WTC11 (cell line): ENCODE results near the gene TF. TPM values are rescaled to one million over a fixed set of nuclear protein-coding genes. Genes with fewer than 3 reads are reported as not detected.

Experiments used
- ATAC-seq: fragments of 200-7000 bp; cut with Tn5 transposase; 2 replicates; pipeline ENCODE4 v1.10.0; 2021; ENCODE audit warnings: mild to moderate bottlenecking, moderate library complexity
- CTCF ChIA-PET: fragments of 300-600 bp; sonication (Branson Sonifier 250); formaldehyde crosslinking; loops from one replicate; lab custom pipeline; 2021; ENCODE audit warnings: antibody characterized with exemption; lab: Charles Lee
- POLR2A ChIA-PET: fragments of 350-600 bp; sonication (Branson Sonifier 250); formaldehyde crosslinking; loops from one replicate; lab custom pipeline; 2021; ENCODE audit warnings: antibody characterized with exemption; lab: Charles Lee
- DNase-seq: peaks from one replicate; pipeline ENCODE4 v3.0.0; 2021; ENCODE audit warnings: low spot score
- H3K27ac Mint-ChIP-seq: 2 replicates; pipeline ENCODE4 v1.8.0; 2021; ENCODE audit warnings: mixed read lengths
- H3K27me3 Mint-ChIP-seq: 2 replicates; pipeline ENCODE4 v1.8.0; 2021; ENCODE audit warnings: low read depth, mild to moderate bottlenecking, moderate library complexity, mixed read lengths
- H3K36me3 Mint-ChIP-seq: 2 replicates; pipeline ENCODE4 v1.8.0; 2021; ENCODE audit warnings: mixed read lengths
- H3K4me1 Mint-ChIP-seq: 2 replicates; pipeline ENCODE4 v1.8.0; 2022; ENCODE audit warnings: mixed read lengths
- H3K4me3 Mint-ChIP-seq: 2 replicates; pipeline ENCODE4 v1.8.0; 2021; ENCODE audit warnings: mild to moderate bottlenecking, moderate library complexity, mixed read lengths
- H3K9me3 Mint-ChIP-seq: 2 replicates; pipeline ENCODE4 v1.8.0; 2021; ENCODE audit warnings: mixed read lengths
- AFF4 ChIP-seq: sonication (generic); formaldehyde crosslinking; IDR thresholded peaks from 2 replicates; pipeline ENCODE4 v1.8.1; 2023; ENCODE audit warnings: mild to moderate bottlenecking, missing genetic modification reagents, borderline replicate concordance
- AR ChIP-seq: fragments of 250-450 bp; sonication (Bioruptor Pico); IDR thresholded peaks from 2 replicates; pipeline ENCODE4 v1.9.0; 2021; ENCODE audit warnings: mild to moderate bottlenecking
- ARID4B ChIP-seq: sonication (generic); formaldehyde crosslinking; IDR thresholded peaks from 2 replicates; pipeline ENCODE4 v1.8.0; 2023; ENCODE audit warnings: missing genetic modification reagents, mild to moderate bottlenecking, borderline replicate concordance
- E2F1 ChIP-seq: sonication (generic); formaldehyde crosslinking; IDR thresholded peaks from 2 replicates; pipeline ENCODE4 v1.8.0; 2022; ENCODE audit warnings: mild to moderate bottlenecking, missing genetic modification reagents
- FOXP1 ChIP-seq: sonication (generic); formaldehyde crosslinking; IDR thresholded peaks from 2 replicates; pipeline ENCODE4 v1.8.0; 2022; ENCODE audit warnings: missing genetic modification reagents, mild to moderate bottlenecking, moderate library complexity, borderline replicate concordance
- IRF2 ChIP-seq: sonication (generic); formaldehyde crosslinking; IDR thresholded peaks from 2 replicates; pipeline ENCODE4 v1.8.0; 2022; ENCODE audit warnings: low read depth, missing genetic modification reagents, borderline replicate concordance
- JUN ChIP-seq: sonication (generic); formaldehyde crosslinking; IDR thresholded peaks from 2 replicates; pipeline ENCODE4 v1.8.0; 2023; ENCODE audit warnings: mild to moderate bottlenecking, missing genetic modification reagents
- MLX ChIP-seq: sonication (generic); formaldehyde crosslinking; IDR thresholded peaks from 2 replicates; pipeline ENCODE4 v1.8.1; 2023; ENCODE audit warnings: mild to moderate bottlenecking, missing genetic modification reagents, moderate library complexity
- NFYB ChIP-seq: sonication (generic); formaldehyde crosslinking; conservative IDR thresholded peaks from 2 replicates; pipeline ENCODE4 v1.8.0; 2022; ENCODE audit warnings: low read depth, missing genetic modification reagents
- OVOL2 ChIP-seq: fragments of 250-450 bp; sonication (Bioruptor Pico); IDR thresholded peaks from 2 replicates; pipeline ENCODE4 v1.9.0; 2021; ENCODE audit warnings: mild to moderate bottlenecking, borderline replicate concordance
- USF1 ChIP-seq: sonication (generic); formaldehyde crosslinking; IDR thresholded peaks from 2 replicates; pipeline ENCODE4 v1.8.0; 2022; ENCODE audit warnings: mild to moderate bottlenecking, missing genetic modification reagents
- ZBTB21 ChIP-seq: sonication (generic); formaldehyde crosslinking; IDR thresholded peaks from 2 replicates; pipeline ENCODE4 v1.8.1; 2023; ENCODE audit warnings: mild to moderate bottlenecking, missing genetic modification reagents, borderline replicate concordance
- ZBTB43 ChIP-seq: sonication (generic); formaldehyde crosslinking; IDR thresholded peaks from 2 replicates; pipeline ENCODE4 v1.8.1; 2023; ENCODE audit warnings: mild to moderate bottlenecking, missing genetic modification reagents
- ZNF671 ChIP-seq: fragments of 250-450 bp; sonication (Bioruptor Pico); IDR thresholded peaks from 2 replicates; pipeline ENCODE4 v1.8.0; 2021; ENCODE audit warnings: mild to moderate bottlenecking
- total RNA-seq: library from RNA; stranded (reverse); gene quantifications from 3 replicates; pipeline ENCODE4 v1.2.3, GENCODE V29; 2021

Gene TF
- total RNA-seq, 1 experiment from 2014 or later = 9.3 TPM

GRCh38 chr3:133840055-133840737 lies 94.0 kb downstream of the TF start (continued):
- no peak for TF ChIP-seq AFF4 (CRISPR knock-in tag)

- no peaks in the 10 kb centered on the region for H3K9me3 Mint-ChIP-seq
- no peaks in the 10 kb centered on the region for H3K4me1 Mint-ChIP-seq
- DNase-seq (no peak), ATAC-seq (no peak)
- H3K27ac Mint-ChIP-seq = no peak overlapping the region
- no peaks in the 10 kb centered on the region for H3K27me3 Mint-ChIP-seq
- H3K36me3 Mint-ChIP-seq = no peaks in the 10 kb centered on the region
- POLR2A ChIA-PET = no interaction called here
- H3K4me3 Mint-ChIP-seq = no peak overlapping the region
- CTCF ChIA-PET = interaction anchor here (1.6 kb wide), 1 partner anchor 8 kb away, joined by 8 read pairs; no protein-coding TSS in a partner anchor
- TF ChIP-seq USF1 (CRISPR knock-in tag) (no peak), E2F1 (CRISPR knock-in tag) (no peak), ZBTB43 (no peak), IRF2 (no peak), JUN (CRISPR knock-in tag) (no peak), AR (CRISPR knock-in tag) (no peak), MLX (no peak), ZNF671 (no peak), FOXP1 (CRISPR knock-in tag) (no peak), ARID4B (CRISPR knock-in tag) (no peak), NFYB (CRISPR knock-in tag) (no peak), ZBTB21 (CRISPR knock-in tag) (no peak), OVOL2 (CRISPR knock-in tag) (no peak)
Observed at GRCh38 chr3:133840767-133841166, 94.6 kb downstream of the TF start.
